Transverse colon (tissue), 4 donors: ENCODE results near the gene CNKSR1. TPM values are rescaled to one million over a fixed set of nuclear protein-coding genes. Genes with fewer than 3 reads are reported as not detected.

Source experiments
- DNase-seq: peaks from one replicate; pipeline ENCODE4 v3.0.0-alpha.2; 2019
- H3K27ac ChIP-seq, 4 donors: fragments of 200-600 bp; sonication (generic); 2 replicates each; pipeline ENCODE4 v1.5.1; 2016 to 2018; ENCODE audit warnings: inconsistent platforms in 4 of 4
- H3K27me3 ChIP-seq: fragments of 200-600 bp; sonication (generic); 2 replicates; pipeline ENCODE4 v1.5.1; 2017; ENCODE audit warnings: inconsistent platforms
- H3K36me3 ChIP-seq, 4 donors: fragments of 200-600 bp; sonication (generic); 2 replicates each; pipeline ENCODE4 v1.5.1; 2017 to 2019; ENCODE audit warnings: inconsistent platforms in 4 of 4
- H3K4me1 ChIP-seq, 4 donors: fragments of 200-600 bp; sonication (generic); 2 replicates each; pipeline ENCODE4 v1.5.1; 2017 to 2020; ENCODE audit warnings: inconsistent platforms in 4 of 4
- H3K4me3 ChIP-seq, 4 donors: fragments of 200-600 bp; sonication (generic); 1 replicate in 1 of 4; 2 replicates in 3 of 4; pipeline versions ENCODE4 v1.5.1 to v1.6.1; 2017 to 2019; ENCODE audit warnings: inconsistent platforms in 4 of 4
- H3K9me3 ChIP-seq, 2 donors: fragments of 200-600 bp; sonication (generic); 2 replicates each; pipeline ENCODE4 v1.5.1; 2017 to 2019; ENCODE audit warnings: inconsistent platforms in 2 of 2
- CTCF ChIP-seq, 5 experiments: fragments of 200-600 bp in 3 of 5; fragments of 450-650 bp in 2 of 5; sonication (generic) in 3 of 5; IDR thresholded peaks; 1 replicate in 2 of 5; 2 replicates in 3 of 5; pipeline ENCODE4 v1.5.1; 2016 to 2017; ENCODE audit warnings: antibody characterized with exemption in 5 of 5, inconsistent platforms in 3 of 5, mild to moderate bottlenecking in 2 of 5, moderate library complexity in 1 of 5
- EP300 ChIP-seq: sonication (generic); formaldehyde crosslinking; IDR thresholded peaks from one replicate; pipeline ENCODE4 v1.6.1; 2017; ENCODE audit warnings: antibody characterized with exemption, low read depth
- POLR2A ChIP-seq: fragments of 450-650 bp; IDR thresholded peaks from one replicate; pipeline ENCODE4 v1.6.1; 2016; ENCODE audit warnings: antibody characterized with exemption, mild to moderate bottlenecking, moderate library complexity
- POLR2AphosphoS5 ChIP-seq, 3 donors: sonication (generic); formaldehyde crosslinking; IDR thresholded peaks; one replicate each; pipeline ENCODE4 v1.6.1; 2016; ENCODE audit warnings: antibody characterized with exemption in 3 of 3
- WGBS, 2 donors: methylation state at CpG; one replicate each; pipeline ENCODE4 v1.1.5; 2018; ENCODE audit warnings: low coverage in 1 of 2; 5-methylcytosine and 5-hydroxymethylcytosine counted together
- in situ Hi-C, 4 donors: fragments of 200-750 bp; cut with MboI; loops; one replicate each; pipeline versions ENCODE4 v1.15.0 to v1.15.1; 2017; ENCODE audit warnings: low sequenced_read_pairs in 3 of 4, low pct_ligation_motif_present in 1 of 4, low pct_unique_long_range_greater_than_20kb in 1 of 4
- intact Hi-C: fragments of 100-400 bp; cut with DNase I; formaldehyde crosslinking; loops from one replicate; pipeline ENCODE4 v1.15.1; 2023; ENCODE audit warnings: low total_unique reads
- total RNA-seq, 4 donors: library from RNA; depleted of rRNA; stranded (reverse); fragments of >200 nt; gene quantifications; one replicate each; pipeline ENCODE4 v1.1.0, GENCODE V29; 2016

Gene CNKSR1
- total RNA-seq, 4 donors from 2014 or later = 53.5 to 187 (median 74.4) TPM

- H3K4me1 ChIP-seq = peaks cover 0 to 16% (median 8%) of the 10 kb centered on the region in 4 donors
- DNase-seq = no peak
- H3K27ac ChIP-seq = no peak overlapping the region
- no peaks in the 10 kb centered on the region for H3K9me3 ChIP-seq
- H3K27me3 ChIP-seq = no peaks in the 10 kb centered on the region
- no peak overlapping the region for H3K4me3 ChIP-seq
- H3K36me3 ChIP-seq = no peaks in the 10 kb centered on the region
- intact Hi-C loops = no loop called here
- TF ChIP-seq EP300 = no peak
- no peak for TF ChIP-seq POLR2A
- no peak for TF ChIP-seq POLR2AphosphoS5 (IDR thresholded peaks at IDR 0.05)
- TF ChIP-seq CTCF (IDR thresholded peaks at IDR 0.05) = no peak
- in situ Hi-C loops = loop anchor here in 1 of 4 donors (25.0 kb wide), 1 partner anchor 96 kb away; the partner anchor contains the start of gene SLC30A2
- 71 to 90% methylated on average over 1 to 2 of the region's 2 CpGs for WGBS, 2 donors
These were observed 44.5 kb upstream of the CNKSR1 start for GRCh38 chr1:26132834-26133167.

GRCh38 chr1:26134466-26134865 lies 42.8 kb upstream of the CNKSR1 start:
- no peaks in the 10 kb centered on the region for H3K4me1 ChIP-seq
- H3K9me3 ChIP-seq = no peaks in the 10 kb centered on the region
- no peak overlapping the region for H3K27ac ChIP-seq
- intact Hi-C loops (no loop called here), in situ Hi-C loops (loop anchor here in 1 of 4 donors (25.0 kb wide), 1 partner anchor 97 kb away; the partner anchor contains the start of gene SLC30A2)
- WGBS, 2 donors = 90% methylated on average over 3 of the region's 3 CpGs; no CpG with 5 or more reads in 1 of the 2 donors
- H3K36me3 ChIP-seq = no peaks in the 10 kb centered on the region
- no peaks in the 10 kb centered on the region for H3K27me3 ChIP-seq
- no peak for DNase-seq
- H3K4me3 ChIP-seq = no peak overlapping the region
- TF ChIP-seq CTCF (IDR thresholded peaks at IDR 0.05) = no peak
- TF ChIP-seq POLR2A = no peak
- TF ChIP-seq EP300 = no peak
- no peak for TF ChIP-seq POLR2AphosphoS5 (IDR thresholded peaks at IDR 0.05)

GRCh38 chr1:26138974-26139558 lies 38.2 kb upstream of the CNKSR1 start:
- in situ Hi-C loops = loop anchor here in 1 of 4 donors (25.0 kb wide), 1 partner anchor 102 kb away; the partner anchor contains the start of gene SLC30A2
- H3K4me1 ChIP-seq = no peaks in the 10 kb centered on the region
- no peak overlapping the region for H3K4me3 ChIP-seq
- intact Hi-C loops = no loop called here
- TF ChIP-seq POLR2A (no peak), CTCF (IDR thresholded peaks at IDR 0.05) (no peak), POLR2AphosphoS5 (IDR thresholded peaks at IDR 0.05) (no peak), EP300 (no peak)
- 65 to 74% methylated on average over 3 of the region's 3 CpGs for WGBS, 2 donors
- H3K36me3 ChIP-seq = no peaks in the 10 kb centered on the region
- no peak for DNase-seq
- H3K27ac ChIP-seq = no peak overlapping the region
- no peaks in the 10 kb centered on the region for H3K9me3 ChIP-seq
- no peaks in the 10 kb centered on the region for H3K27me3 ChIP-seq

- whole genome bisulfite sequencing, 2 donors = 88 to 89% methylated on average over 3 to 8 of the region's 8 CpGs
- H3K9me3 ChIP-seq = no peaks in the 10 kb centered on the region
- no peak overlapping the region for H3K4me3 ChIP-seq
- intact Hi-C loops = loop anchor here (10.0 kb wide), 1 partner anchor 107 kb away; no protein-coding TSS in a partner anchor
- no peaks in the 10 kb centered on the region for H3K27me3 ChIP-seq
- TF ChIP-seq EP300 = no peak
- no peak for TF ChIP-seq POLR2AphosphoS5 (IDR thresholded peaks at IDR 0.05)
- TF ChIP-seq POLR2A = no peak
- no peak for TF ChIP-seq CTCF (IDR thresholded peaks at IDR 0.05)
- H3K36me3 ChIP-seq = no peaks in the 10 kb centered on the region
- no peak for DNase-seq
- in situ Hi-C loops = loop anchor here in 2 of 4 donors (5.0 to 25.0 kb wide), 3 partner anchors 35 to 105 kb away; partner anchors contain the start of gene SLC30A2 (in 2 of the 2)
- H3K4me1 ChIP-seq = no peaks in the 10 kb centered on the region
- H3K27ac ChIP-seq = no peak overlapping the region
These were observed 35.1 kb upstream of the CNKSR1 start for GRCh38 chr1:26142159-26142558.
